Right forelimb (tissue), 1 donor: ENCODE data around the gene NEK2.
A peak's percentile ranks its signal among the peaks of the same experiment; 100 is the strongest.
"Not testable (repeated sequence)": the region's sequence is repeated elsewhere in the genome, so short reads cannot be mapped to it uniquely, and the experiment has no call there.

Source experiments
- DNase-seq: peaks from one replicate; pipeline ENCODE4 v3.0.0-alpha.2; 2018

The NEK2 gene

DNA sequence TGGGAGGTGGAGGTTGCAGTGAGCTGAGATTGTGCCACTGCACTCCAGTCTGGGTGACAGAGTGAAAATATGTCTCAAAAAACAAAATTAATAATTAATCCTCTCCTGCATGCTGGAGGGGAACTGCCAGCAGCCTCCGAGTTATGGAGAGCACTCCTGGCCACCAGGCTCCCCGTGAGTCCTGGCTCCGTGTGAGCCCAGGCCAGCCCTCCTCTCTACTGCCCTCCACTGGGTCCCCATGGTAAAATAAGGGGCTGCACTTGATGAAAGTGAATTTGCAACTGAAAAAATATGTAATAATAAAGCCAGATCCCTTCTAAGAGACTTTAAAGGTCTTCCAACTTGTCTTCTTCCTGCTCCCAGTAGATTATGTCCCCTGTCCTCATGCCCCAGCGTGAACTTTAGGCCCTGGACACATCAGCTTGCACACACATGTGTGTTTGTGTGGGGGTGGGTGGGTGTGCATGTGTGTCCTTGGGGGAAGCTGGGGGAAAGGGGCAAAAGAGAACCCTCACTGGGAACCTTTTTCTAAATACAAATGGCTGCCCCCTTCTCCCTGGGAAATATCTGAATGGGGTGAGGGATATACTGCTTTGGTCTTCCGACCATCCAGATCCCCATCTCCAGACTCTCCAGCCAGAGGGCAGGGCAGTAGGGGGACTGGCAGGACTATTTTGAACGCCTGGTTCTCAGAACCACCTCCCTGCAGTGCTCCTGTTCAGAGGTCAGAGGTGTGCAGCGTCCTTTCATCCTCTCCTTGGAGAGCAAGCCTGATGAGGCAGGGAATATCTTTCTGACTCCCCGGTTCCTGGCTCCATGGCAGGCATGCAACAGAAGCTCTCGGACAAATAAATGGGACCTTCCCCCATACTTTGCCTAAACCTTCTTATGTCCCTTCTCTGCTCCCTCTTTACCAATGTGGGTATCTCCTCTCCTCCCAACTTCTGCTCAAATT, 26.2 kb downstream of the NEK2 start:
- DNase-seq = peak; percentile 66

DNA sequence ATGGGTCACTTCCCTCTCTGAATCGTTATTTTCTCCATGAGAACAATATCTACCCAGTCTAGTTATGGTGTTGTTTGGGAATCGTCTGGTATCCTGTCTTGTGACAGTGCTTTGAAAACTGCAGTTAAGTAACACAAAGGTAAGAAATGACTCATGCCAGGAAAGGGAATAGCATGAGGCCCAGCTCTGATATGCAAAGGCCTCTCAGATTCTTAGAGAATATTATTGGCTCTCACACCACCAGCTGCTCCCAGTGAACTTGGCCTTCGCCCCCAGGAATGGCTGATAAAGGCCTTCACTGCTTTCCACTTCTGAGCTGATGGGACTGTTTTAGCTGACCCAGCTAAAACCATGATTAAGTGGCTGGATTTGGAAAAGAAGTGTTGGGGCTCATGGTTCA, 27.1 kb downstream of the NEK2 start:
- no peak for DNase-seq

GRCh38 chr1:211647711-211648121, 27.7 kb downstream of the NEK2 start:
- DNase-seq = no peak

- no peak for DNase-seq
Observed at GRCh38 chr1:211646566-211646965, 28.9 kb downstream of the NEK2 start.

DNA sequence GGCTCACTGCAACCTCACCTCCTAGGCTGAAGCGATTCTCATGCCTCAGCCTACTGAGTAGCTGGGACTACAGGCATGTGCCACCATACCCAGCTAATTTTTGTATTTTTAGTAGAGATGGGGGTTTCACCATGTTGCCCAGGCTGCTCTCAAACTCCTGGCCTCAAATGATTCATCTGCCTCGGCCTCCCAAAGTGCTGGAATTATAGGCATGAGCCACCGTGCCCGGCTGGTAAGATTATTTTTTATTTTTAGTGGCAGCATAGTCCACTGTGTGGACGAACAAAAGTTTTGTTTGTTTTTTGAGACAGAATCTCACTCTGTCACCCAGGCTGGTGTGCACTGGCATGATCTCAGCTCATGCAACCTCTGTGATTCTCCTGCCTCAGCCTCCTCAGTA, 29.8 kb downstream of the NEK2 start:
- not testable (repeated sequence) for DNase-seq

GRCh38 chr1:211644653-211645052, 30.8 kb downstream of the NEK2 start:
- DNase-seq = no peak

DNA sequence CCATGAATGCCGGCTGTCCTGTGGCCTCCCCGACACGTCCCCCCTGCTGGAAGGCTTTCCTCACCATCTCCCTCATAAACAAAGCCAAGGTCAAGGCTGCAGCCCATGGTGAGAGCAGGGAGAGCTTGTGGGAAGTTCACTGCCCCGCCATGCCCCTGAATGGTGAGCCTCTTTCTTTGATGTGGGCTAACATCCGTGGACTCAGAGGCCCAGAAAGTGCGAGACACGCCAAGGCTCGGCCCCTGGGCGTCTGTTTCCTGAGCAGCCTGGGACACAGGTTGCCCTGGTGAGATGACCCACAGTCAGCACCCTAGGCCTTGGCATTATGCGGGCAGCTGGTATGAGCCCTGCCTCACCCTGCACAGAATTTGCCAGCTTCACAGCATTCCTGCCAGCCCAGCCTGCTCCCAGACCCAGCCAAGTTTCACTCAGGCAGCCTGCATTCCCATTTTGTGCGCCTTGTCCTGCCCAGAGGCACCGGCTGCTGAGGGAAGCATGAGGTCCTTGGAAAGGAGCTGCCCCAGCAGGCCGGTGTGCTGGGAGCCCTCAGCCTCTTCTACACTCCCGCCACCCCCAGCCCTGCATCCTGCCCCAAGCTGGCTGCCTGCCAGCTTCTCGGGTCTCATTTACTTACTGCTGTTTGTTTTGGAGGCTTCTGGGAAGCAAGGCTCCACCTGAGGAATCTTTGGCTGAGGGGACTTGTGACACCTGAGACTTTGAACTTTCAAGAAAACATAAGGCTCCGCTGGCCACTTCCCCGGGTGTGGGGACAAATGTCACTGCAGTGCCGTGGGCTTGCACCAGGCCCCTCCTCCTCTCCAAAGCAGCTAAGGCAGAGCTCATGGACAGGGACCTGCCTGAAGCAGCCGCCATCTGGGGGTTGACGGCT, 31.9 kb downstream of the NEK2 start:
- DNase-seq = no peak

DNA sequence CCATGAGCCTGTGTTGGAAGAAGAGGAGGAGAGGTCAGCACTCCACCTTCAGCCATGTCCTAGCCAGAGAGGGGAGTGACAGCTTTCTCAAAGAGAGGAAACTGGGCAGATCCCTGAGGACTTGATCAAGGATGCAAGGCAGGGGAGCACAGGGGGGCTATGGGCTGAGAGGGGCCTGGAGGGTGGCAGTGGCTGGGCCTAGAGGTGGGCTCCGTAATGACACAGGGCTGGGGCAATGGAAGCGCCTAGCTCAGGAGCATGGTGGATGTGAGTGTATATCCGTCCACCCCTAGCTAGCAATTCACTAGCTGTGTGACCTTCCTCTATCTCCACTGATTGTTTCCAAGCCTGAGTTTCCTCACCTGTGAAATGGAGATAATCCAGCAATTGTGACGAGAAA, 32.6 kb downstream of the NEK2 start:
- no peak for DNase-seq

DNA sequence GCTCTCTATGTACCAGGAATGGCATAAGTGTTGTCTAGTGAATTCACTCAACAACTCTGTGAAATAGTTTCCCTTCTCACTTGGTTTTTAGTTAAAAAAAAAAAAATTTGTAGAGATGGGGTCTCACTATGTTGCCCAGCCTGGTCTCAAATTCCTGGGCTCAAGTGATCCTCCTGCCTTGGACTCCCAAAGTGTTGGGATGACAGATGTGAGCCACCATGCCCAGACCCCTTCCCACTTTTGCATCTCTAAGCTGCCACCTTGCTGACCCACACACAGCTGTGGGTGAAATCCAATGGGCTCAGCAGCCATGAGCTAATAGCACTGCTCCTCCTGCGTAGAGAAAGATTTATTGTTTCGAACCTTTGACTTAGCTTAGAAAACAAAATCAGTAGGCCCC, 33.5 kb downstream of the NEK2 start:
- no peak for DNase-seq

DNA sequence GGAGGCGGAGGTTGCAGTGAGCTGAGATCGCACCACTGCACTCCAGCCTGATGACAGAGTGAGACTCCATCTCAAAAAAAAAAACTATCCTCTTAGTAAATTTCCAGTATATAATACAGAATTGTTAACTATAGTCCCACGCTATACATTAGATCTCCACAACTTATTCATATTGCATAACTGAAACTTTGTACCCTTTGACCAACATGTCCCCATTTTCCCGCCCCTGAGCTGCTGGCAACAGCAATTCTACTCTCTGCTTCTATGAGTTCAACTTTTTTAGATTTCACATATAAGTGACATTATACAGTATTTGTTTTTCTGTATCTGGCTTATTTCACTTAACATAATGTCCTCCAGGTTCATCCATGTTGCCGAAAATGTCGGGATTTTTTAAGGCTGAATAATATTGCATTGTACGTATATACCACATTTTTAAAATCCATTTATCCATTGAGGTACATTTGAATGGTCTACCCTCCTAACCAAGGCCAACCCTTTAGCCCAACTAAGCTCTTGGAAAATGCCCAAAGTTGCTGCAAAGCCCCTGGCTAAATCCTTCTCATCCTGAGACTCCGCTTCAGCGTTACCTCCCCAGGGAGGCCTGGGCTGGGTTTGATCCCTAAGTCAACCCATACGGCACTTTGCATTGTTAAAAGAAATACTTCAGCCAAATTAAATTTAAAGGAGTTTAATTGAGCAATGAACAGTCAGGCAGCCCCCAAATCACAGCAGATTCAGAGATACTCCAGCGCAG, 34.2 kb downstream of the NEK2 start:
- no peak for DNase-seq

DNA sequence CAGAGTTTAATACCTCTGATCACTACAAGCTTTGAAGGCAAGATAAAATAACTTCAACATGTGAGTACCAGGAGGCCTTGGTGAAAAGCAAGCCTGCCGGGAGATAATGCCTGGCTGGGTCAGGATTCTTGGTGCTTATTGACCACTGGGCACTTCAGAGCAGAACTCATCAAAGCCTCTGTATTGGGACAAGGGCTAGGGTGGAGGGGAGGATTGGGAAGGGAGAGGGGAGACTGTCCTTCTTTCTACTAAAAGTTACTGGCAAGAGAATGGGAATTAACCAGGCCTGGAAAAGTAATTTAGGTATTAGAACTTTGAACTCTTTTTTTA, 35.2 kb downstream of the NEK2 start:
- no peak for DNase-seq

GRCh38 chr1:211639475-211640300, 35.7 kb downstream of the NEK2 start:
- no peak for DNase-seq

DNA sequence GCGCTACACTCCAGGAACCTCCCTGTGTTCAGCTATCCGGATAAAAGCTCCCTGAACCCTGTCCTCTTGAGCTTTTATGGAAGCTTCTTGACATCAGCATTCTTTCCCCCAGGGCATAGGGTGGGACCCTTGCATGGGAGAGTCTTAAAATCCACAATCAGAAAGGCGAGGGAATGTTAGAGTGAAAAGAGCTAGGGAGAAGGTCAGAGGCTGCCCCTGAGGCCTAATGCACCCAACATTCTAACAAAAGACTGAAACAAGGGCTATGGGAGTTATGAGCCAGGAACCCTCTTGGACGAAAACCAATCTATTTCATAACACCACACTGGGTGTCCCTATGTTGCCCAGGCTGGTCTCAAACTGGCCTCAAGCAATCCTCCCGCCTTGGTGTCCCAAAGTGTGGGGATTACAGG, 36.7 kb downstream of the NEK2 start:
- no peak for DNase-seq

DNA sequence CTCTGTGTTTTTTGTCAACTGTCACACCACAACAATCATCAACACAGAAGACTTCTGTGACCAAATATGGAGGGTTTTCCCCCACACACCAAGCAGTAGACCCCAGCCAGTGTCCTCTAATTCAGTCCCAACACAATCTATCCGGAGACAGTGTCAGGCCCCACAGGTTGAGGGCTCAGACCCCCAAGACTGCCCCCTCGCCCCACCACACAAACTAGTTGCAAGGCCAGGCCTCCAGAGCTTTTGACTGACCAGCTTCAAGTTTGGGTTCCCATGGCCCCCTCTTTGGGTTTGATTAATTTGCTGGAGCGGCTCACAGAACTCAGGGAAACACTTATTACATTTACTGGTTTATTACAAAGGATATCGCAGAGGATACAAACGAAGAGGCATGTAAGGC, 37.2 kb downstream of the NEK2 start:
- no peak for DNase-seq

- no peak for DNase-seq
Observed at GRCh38 chr1:211637066-211637465, 38.4 kb downstream of the NEK2 start.

DNA sequence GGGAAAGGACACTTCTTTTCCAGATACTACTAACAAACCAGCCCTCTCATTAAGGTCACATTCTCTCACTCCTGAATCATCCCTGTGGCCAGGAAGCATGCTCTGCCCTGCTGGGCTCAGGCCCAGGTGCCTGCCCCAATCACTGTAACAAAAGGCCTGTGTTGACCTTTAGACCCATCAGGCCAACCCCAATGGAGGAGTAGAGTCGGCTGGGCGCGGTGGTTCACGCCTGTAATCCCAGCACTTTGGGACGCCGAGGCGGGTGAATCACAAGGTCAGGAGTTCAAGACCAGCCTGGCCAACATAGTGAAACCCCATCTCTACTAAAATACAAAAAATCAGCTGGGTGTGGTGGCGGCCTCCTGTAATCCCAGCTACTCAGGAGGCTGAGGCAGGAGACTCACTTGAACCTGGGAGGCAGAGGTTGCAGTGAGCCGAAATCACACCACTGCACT, 38.8 kb downstream of the NEK2 start:
- DNase-seq = not testable (repeated sequence)

DNA sequence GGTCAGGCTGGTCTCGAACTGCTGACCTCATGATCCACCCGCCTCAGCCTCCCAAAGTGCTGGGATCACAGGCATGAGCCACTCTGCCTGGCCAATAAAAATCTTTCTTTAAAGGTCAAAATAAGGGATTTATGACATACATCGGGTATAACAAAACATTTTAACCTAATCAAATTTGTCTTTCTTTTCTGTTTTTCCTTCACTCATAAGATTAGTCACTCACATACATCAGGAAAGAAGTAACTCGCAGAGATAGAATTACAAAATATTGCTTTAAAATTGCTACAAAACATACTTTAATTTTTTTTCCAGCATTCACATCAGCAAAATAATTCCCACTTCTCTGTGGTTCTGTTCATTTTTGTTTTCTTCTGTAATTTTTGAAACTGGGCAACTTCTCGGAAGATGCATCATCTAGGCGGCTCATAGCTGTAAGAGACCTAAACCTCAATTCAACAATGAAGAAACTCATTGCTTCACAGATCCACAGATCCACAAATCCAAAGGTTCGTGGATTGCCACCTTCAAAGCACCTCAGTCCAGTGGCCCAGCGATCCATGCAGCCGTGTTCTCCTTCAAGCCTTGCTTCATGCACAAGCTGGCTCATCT, 39.7 kb downstream of the NEK2 start:
- no peak for DNase-seq

GRCh38 chr1:211634931-211635330, 40.5 kb downstream of the NEK2 start:
- no peak for DNase-seq

GRCh38 chr1:211634461-211634860, 41.0 kb downstream of the NEK2 start:
- no peak for DNase-seq

GRCh38 chr1:211633524-211633846, 41.9 kb downstream of the NEK2 start:
- DNase-seq = no peak

GRCh38 chr1:211632808-211633523, 42.5 kb downstream of the NEK2 start:
- DNase-seq = peak; percentile 54
